Body of pancreas (tissue), 4 donors: Measurements from ENCODE around the gene WDR5B.

ENCODE experiments used
- POLR2A ChIP-seq, 3 donors: fragments of 450-650 bp; IDR thresholded peaks; one replicate each; pipeline ENCODE4 v1.6.1; 2016; ENCODE audit warnings: antibody characterized with exemption in 3 of 3, mild to moderate bottlenecking in 2 of 3
- TF ChIP-seq, protein P1 (sequence below), 7 experiments: fragments of 450-650 bp in 4 of 7; fragments of 200-600 bp in 3 of 7; sonication (generic) in 3 of 7; IDR thresholded peaks; one replicate each; pipeline ENCODE4 v1.5.1; 2016 to 2019; ENCODE audit warnings: antibody characterized with exemption in 7 of 7

DNA sequence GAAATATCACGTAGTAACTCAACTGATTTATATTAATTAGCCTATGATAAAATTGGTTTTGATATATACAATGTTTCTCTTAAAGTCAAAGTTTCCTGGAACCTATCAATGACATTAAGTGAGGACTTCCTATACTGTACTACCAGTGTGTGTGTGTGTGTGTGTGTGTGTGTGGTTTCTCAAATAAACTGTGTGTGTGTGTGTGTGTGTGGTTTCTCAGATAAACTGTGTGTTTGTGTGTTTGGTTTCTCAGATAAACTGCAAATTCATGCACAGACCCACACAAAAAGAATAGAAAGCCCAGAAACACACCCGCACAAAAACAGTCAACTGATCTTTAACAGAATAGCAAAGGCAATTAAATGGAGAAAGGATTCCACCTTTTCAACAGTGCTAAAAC, 14.5 kb upstream of the WDR5B start:
- TF ChIP-seq, protein P1, sequence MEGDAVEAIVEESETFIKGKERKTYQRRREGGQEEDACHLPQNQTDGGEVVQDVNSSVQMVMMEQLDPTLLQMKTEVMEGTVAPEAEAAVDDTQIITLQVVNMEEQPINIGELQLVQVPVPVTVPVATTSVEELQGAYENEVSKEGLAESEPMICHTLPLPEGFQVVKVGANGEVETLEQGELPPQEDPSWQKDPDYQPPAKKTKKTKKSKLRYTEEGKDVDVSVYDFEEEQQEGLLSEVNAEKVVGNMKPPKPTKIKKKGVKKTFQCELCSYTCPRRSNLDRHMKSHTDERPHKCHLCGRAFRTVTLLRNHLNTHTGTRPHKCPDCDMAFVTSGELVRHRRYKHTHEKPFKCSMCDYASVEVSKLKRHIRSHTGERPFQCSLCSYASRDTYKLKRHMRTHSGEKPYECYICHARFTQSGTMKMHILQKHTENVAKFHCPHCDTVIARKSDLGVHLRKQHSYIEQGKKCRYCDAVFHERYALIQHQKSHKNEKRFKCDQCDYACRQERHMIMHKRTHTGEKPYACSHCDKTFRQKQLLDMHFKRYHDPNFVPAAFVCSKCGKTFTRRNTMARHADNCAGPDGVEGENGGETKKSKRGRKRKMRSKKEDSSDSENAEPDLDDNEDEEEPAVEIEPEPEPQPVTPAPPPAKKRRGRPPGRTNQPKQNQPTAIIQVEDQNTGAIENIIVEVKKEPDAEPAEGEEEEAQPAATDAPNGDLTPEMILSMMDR (IDR thresholded peaks at IDR 0.05): no peak
- TF ChIP-seq POLR2A (IDR thresholded peaks at IDR 0.05): no peak
